ENCODE measurements around the gene CD47.

Gene CD47

GRCh38 chr3:108133858-108134554, 43.2 kb upstream of the CD47 start:
- H3K4me3 ChIP-seq (replicated peaks; ENCODE audit: insufficient read depth, low read length) = no peak overlapping the region
- TF ChIP-seq SPI1 (IDR thresholded peaks at IDR 0.05; ENCODE audit: borderline replicate concordance, low read depth) (no peak), GABPA (IDR thresholded peaks at IDR 0.05; ENCODE audit: low read depth) (no peak), CTCF (IDR thresholded peaks at IDR 0.05; ENCODE audit: insufficient read depth, low read length) (no peak), POLR2AphosphoS5 (IDR thresholded peaks at IDR 0.05; ENCODE audit: low read depth) (no peak), REST (IDR thresholded peaks at IDR 0.05; ENCODE audit: insufficient replicate concordance, low read depth) (no peak)
- no peak for DNase-seq (ENCODE audit: low read depth in 1 of 2, low spot score in 1 of 2)

GRCh38 chr3:108133048-108133369, 42.2 kb upstream of the CD47 start:
- TF ChIP-seq SPI1 (IDR thresholded peaks at IDR 0.05; ENCODE audit: borderline replicate concordance, low read depth) (no peak), REST (IDR thresholded peaks at IDR 0.05; ENCODE audit: insufficient replicate concordance, low read depth) (no peak), GABPA (IDR thresholded peaks at IDR 0.05; ENCODE audit: low read depth) (no peak), POLR2AphosphoS5 (IDR thresholded peaks at IDR 0.05; ENCODE audit: low read depth) (no peak), CTCF (IDR thresholded peaks at IDR 0.05; ENCODE audit: insufficient read depth, low read length) (no peak)
- DNase-seq (ENCODE audit: low read depth in 1 of 2, low spot score in 1 of 2) = no peak

More at GRCh38 chr3:108133858-108134554, 43.2 kb upstream of the CD47 start:
- Histone ChIP-seq H3K27ac (replicated peaks) (no peak overlapping the region), H3K27me3 (ENCODE audit: insufficient read depth, poor library complexity, severe bottlenecking) (no peaks in the 10 kb centered on the region)

GRCh38 chr3:108131475-108132134, 40.8 kb upstream of the CD47 start:
- no peaks in the 10 kb centered on the region for H3K27me3 ChIP-seq (ENCODE audit: insufficient read depth, poor library complexity, severe bottlenecking)
- TF ChIP-seq CTCF (IDR thresholded peaks at IDR 0.05; ENCODE audit: insufficient read depth, low read length) = no peak
- peak; percentile 96 for TF ChIP-seq SPI1 (IDR thresholded peaks at IDR 0.05; ENCODE audit: borderline replicate concordance, low read depth)
- no peak overlapping the region for H3K4me3 ChIP-seq (replicated peaks; ENCODE audit: insufficient read depth, low read length)
- peak overlapping the region; percentile 64 for H3K27ac ChIP-seq (replicated peaks)
- no peak for DNase-seq (ENCODE audit: low read depth in 1 of 2, low spot score in 1 of 2)

More at GRCh38 chr3:108133048-108133369, 42.2 kb upstream of the CD47 start:
- Histone ChIP-seq H3K27me3 (ENCODE audit: insufficient read depth, poor library complexity, severe bottlenecking) (no peaks in the 10 kb centered on the region), H3K27ac (replicated peaks) (peak overlapping the region; percentile 64), H3K4me3 (replicated peaks; ENCODE audit: insufficient read depth, low read length) (peak overlapping the region; percentile 3; the same call in 1 of the 2 replicates)

Measured in HL-60 (cell line).